ENCODE results near the gene FGFR2.

FGFR2 gene

DNA sequence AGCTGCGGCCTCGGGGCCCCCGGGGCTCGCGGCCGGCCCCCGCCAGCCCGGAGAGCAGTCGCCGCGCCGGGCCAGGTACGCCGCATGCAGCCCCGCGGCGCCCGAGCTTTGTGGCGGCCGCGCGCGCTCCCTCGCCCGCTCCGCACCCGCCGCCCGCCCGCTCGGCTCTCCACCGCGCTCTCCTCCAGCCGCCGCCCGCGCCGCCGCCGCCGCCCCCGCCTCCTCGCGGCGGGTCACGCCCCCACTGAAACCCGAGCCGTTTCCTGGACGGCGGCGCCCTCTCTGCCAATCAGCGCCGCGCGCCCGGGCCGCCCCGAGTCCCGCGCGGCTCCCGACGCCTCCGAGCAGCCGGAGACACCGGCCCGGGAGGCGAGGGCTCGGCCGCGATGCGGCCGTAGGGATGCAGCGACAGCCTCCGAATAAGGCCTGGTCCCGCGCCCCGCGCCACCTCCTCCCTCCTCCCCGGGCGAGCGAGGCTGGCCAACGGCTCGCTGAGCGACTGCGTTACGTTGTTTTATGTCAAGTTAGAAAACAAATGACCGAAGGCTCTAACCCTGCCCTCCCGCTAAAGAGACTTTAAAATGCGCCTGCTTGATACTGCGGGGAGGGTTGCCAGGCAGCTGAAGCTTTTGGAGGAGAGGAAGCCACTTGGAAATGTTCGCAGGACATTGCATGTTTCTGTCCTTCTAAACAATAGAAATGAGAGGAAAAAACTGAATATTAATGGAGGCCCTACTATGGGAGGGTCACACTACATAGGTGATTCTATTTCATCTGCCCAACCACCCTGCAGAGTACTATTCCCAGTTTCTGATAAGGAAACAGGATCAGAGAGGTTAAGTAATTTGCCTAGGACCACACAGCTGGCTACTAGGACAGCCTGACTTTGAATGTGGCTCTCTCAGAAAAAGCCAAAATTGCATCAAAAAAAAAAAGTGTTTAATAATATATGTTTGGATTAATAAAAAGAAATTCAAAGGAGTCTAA, at the start of gene FGFR2:
Gene FGFR2, minus strand, starts transcription at position 182 of the 987 bp plus-strand sequence. CDS start 4,627 bp downstream, outside the sequence.
- peak; percentile 92 for DNase-seq

- DNase-seq = no peak
These were observed 49.2 kb upstream of the FGFR2 start for GRCh38 chr10:121647401-121647800.

- no peak for DNase-seq
These were observed 47.5 kb upstream of the FGFR2 start for GRCh38 chr10:121645696-121646095.

DNA sequence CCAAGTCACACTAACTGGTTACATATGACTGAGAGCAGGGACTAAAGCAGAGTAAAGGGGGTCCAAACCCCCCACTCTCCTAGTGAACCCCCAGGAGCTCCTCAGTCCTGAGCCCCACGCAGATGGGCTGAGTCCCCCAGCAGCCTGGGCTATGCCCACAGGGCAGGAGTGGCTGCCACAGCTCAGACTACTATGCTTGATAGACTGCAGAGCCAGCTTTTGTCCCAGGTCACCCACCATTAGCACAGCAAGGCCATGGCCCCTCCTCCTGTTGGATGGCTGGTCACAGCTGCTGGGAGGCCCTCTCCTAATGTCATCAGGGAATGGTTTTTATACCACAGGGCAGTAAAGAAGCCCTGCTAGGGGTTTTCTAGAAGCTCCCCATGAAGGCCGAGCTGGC, 46.3 kb upstream of the FGFR2 start:
- no peak for DNase-seq

- no peak for DNase-seq
These were observed 42.0 kb upstream of the FGFR2 start for GRCh38 chr10:121640266-121640665.

- DNase-seq = no peak
These were observed 41.2 kb upstream of the FGFR2 start for GRCh38 chr10:121639416-121639815.

GRCh38 chr10:121637437-121637836, 39.2 kb upstream of the FGFR2 start:
- no peak for DNase-seq

- DNase-seq = no peak
These were observed 34.8 kb upstream of the FGFR2 start for GRCh38 chr10:121633056-121633455.

DNA sequence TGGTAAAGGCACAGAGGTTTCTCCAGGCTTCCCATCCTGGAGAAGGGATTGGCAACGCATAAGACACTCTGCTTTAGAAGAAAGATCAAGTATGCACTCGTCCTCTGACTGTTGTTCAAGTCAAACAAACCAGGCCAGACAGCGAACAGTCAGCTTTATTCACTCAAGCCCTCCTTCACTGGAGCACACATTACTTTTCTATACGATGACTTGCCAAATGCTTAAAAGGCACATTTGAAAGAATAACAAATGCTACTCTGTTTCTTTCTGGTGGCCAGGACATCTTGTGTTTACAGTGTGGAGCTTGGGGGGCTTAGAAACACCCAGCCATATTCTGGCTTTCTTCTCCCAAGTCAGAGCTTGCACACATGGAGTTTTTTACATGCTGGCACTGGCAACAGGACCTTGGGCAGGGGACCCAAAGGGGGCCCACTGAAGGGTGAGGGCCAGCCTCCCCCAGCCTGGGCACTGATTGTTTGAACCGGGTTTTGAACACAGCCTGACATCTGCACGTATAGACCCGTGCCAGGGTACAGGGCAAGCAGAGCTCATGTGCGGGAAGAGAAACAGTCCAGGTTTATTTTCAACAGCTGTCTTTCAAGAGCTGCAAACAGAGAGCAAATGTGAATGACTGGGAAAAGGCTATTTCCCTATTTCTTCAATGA, 33.3 kb upstream of the FGFR2 start:
- DNase-seq = no peak

- DNase-seq = no peak
These were observed 30.6 kb upstream of the FGFR2 start for GRCh38 chr10:121628859-121629258.

DNA sequence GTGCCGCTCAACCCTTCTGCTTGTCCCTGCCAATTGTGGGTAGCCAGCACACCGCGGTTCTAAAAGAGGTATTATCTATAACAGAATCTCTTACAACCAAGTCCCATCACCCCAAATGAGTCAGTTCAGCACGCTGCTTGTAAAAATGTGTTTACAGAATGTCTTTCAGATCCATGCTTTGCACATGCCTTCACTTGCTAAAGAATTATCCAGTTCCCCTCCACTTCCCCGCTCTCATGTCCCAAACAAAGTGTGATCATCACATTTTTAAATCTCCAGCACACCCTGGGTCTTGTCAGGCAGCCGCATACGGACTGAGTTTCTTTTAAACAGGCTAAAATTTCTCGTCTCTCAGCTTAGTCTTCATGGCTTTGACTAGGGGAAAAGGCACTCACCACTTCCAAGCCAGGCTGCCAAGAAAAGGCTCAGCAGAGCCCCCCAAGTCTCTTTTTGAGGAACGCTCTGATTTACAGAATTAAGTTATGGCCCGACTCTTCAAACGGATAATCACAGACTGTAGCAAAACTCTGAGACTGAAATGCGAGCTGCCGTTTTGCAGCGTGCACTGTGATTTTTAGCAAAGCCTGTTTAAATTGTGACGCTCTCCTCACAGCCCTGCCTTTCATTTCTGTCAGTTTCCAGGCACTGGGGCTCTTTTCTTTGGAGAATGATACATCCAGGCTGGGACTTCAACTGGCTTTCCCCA, 29.8 kb upstream of the FGFR2 start:
- DNase-seq = no peak

DNA sequence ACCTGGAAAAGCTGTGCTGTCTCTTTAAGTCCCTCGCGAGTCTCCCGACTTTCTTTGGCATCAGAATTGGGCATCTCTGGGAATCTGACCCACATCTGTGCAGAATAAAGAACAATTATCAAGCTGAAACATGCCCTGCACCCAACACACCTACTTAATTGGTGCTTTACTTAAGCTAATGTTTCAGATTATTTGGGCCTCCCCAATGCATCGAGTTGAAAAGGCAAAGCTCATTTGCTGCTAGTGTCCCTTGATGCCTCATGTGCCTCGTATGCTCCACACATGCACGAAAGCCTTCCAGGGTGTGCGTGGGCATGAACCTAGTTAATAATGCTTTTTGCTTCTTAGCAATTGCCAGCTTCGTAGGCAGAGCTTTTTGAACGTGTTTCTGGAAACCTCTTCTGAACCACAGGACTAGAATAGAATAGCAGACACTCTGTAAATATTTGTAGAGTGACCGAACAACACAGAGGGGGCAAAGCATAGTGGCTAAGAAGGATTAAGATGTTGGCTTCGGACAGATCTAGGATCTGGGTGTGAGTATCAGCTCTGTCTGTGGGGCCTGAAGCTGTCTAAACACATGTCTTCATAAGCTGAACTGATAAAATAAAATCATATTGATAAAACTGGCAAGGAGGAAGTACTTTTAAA, 26.7 kb upstream of the FGFR2 start:
- DNase-seq = peak; percentile 48

DNA sequence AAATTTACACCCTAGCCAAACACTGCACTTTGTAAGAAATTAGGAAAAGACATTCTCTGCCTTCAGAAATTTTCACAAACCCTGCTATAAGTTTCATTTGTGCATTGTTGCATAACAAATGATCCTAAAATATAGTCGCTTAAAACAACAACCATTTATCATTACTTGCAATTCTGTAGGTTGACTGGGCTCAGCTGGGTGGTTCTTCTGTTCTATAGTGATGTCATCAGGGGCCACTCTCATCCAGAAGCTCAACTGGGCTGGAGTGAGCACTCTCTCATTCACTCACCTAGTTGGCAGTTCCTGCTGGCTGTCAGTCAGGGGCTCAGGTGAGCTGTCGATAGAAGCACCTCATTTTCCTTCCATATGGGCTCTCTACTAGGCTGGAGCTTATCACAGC, 20.7 kb upstream of the FGFR2 start:
- DNase-seq = no peak

GRCh38 chr10:121617176-121617575, 18.9 kb upstream of the FGFR2 start:
- no peak for DNase-seq

DNA sequence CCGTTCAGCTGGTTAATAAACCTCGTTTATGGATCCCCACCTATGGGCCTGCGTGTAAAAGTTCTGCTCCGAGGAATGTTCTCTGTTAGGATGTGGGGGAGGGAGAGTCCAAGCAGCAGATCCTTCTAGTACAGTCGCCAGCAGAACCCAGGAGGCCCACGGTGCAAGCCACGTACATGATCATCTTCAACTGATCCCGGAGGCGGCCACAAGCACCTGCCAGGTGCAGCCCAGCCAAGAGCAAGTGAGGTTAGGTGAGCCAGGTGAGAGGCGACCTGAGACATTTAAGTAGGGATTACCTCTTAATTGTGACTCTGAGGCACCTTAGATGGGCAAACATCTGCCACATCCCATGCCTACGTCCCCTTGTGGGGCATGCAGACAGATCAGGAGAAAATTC, 18.0 kb upstream of the FGFR2 start:
- peak; percentile 13 for DNase-seq

DNA sequence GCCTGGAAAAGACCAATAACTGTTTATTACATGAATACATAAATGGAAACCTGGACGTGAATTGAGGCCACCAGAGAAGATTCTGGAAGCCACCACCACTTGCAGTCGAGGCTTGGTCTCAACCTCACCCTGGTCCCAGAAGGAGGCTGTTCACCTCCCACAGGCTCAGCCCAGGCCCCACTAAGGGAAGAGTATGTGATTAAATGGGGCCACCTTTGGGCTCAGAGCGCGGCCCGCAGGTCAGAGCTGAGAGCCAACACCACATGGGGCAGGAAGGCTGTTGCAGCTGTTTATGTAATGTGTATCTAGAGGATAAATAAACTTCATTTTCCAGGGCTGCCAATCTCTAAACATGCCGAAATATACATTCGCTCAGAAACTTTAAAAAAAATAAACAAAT, 17.6 kb upstream of the FGFR2 start:
- no peak for DNase-seq

DNA sequence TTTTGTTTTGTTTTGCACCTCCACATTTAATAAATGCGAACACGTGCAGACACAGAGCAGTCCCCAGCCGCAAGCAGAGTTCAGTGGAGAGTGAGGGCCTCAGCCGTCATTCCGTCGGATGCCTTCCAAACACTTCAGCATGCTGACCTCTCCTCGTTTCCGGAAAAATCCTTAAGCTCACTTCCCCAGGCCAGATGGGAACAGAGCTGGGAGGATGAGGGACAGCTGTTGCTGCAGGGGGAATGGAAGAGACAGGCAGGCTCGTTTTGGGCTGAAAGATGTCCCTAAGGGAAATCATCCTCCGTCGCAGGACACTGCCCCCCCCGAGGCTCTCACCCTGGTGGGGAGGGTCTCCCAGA, 17.2 kb upstream of the FGFR2 start:
- DNase-seq = no peak

DNA sequence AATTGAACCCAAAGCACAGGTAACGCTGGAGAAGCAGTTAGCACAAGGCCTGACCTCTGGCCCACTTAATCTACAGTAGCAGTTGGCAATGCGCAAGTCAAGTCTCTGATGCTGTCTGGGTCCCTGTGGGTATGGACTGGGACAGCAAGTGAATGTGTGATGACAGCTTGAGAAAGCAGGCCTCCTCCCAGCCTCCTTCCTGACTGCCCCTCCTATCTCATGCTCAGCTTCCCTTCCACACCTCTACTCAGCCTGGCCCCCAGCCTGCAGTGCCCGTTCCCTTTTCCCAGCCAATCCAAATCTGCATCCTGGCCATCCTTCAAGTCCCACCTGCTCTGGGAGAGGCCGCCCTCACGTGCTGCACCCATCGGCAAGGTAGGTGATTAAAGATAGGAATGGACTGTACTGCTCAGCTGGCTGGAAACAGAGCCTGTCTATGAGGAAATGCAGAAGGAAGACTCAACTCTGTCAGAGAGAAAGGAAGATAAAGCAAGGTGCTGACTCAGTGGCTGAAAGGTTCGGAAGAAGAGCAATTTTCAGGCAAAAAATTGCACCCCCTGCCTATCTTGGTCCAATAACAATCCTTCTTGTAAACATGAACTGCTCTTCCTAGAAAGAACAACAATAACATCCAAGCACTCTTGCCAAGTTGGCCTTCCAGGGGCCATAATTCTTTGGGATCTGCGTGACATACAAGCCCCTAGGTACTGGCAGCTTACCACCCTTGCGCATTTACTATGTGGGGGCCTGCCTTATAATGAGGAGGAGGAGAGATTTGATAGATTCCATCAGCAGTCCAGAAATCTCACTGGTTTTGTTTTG, 16.6 kb upstream of the FGFR2 start:
- DNase-seq = no peak

- no peak for DNase-seq
These were observed 15.2 kb upstream of the FGFR2 start for GRCh38 chr10:121613456-121613855.

GRCh38 chr10:121611393-121612159, 13.3 kb upstream of the FGFR2 start:
- DNase-seq = no peak

- DNase-seq = no peak
These were observed 12.6 kb upstream of the FGFR2 start for GRCh38 chr10:121610798-121611323.

Data from DMS53 (cell line).